HS-27A (cell line): ENCODE results near the gene FAXC.
"Not testable (repeated sequence)": the region's sequence is repeated elsewhere in the genome, so short reads cannot be mapped to it uniquely, and the experiment has no call there.

Experiments
- DNase-seq: peaks from one replicate; pipeline ENCODE4 v3.0.0-alpha.2; 2012; ENCODE audit warnings: low read depth, missing footprints

Gene FAXC

DNA sequence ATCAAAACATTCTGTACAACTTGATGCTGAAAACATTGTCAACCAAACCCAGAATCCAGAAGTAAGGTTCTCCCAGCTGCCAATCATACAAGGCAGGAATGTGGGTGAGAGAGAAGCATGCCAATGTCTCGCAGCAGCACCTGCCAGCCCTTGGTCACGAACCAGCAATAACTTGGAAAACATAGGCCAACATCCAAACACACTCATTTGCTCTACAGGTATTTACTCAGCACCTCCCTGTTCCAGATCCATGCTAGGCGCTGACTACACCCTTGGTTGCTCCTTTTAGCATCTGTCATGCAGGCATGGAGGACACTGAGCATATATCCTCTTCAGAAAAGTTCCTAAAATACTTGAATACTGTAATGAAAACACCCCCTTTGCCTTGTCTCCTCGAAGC lies 63.6 kb downstream of the FAXC start:
- DNase-seq: no peak

GRCh38 chr6:99282479-99283062 lies 66.9 kb downstream of the FAXC start:
- no peak for DNase-seq

- DNase-seq: no peak
Observed at GRCh38 chr6:99276747-99277146, 72.7 kb downstream of the FAXC start.

DNA sequence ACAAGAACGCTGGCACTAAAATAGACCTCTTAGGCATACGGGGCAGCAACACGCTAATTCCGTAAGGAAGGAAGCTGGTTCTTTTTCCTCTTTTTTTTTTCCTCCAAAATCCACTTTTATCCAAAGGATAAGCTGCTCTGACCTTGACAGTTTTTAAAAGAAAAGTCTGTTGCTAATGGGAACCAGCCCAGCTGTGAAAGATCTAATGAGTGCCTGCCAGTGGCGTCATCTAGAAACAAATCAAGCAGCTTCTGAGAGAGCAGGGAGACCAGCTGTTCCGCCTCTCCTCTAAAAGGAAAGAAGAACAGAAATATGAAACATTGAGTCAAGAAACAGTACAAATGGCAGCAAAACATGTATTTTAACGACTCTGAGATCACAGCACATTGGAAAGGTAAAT lies 78.6 kb downstream of the FAXC start:
- DNase-seq: no peak

DNA sequence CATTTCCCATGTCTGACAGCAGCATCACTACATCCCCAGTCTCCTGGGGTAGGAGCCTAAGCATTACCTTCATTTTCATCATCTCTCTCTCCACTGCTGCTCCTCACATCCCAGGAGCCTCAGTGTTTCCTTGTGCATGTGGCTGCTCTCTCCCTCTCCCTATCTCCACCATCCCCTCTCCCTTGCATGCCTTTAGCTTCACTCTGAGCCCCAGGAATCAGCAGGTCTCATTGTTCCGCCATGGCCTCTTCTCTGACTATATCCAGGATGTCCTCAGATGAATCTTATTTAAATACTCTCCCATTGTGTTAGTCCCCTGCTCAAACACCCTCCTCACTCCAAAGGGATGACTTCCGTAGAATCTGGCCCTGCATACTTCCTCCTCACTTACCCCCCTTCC lies 79.4 kb downstream of the FAXC start:
- DNase-seq: no peak

- no peak for DNase-seq
Observed at GRCh38 chr6:99269207-99269606, 80.3 kb downstream of the FAXC start.

DNA sequence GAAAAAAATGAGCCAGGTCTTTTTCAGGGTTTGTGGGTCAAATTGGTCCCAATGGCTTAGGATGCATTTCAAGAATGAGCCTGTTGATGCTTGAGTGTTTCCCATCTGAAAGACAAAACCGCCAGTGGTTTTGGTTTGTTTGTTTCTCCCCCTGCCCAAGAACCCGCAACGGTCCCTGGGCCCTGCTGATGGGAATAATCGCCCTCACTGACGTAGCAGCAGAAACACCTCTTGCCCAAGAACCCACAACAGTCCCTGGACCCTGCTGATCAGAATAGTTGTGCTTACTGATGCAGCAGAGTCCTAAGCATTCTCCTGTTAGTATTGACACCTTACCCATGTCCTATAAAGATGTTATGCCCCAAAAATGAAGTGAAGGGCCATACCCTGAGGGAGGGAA lies 82.5 kb downstream of the FAXC start:
- DNase-seq: not testable (repeated sequence)

DNA sequence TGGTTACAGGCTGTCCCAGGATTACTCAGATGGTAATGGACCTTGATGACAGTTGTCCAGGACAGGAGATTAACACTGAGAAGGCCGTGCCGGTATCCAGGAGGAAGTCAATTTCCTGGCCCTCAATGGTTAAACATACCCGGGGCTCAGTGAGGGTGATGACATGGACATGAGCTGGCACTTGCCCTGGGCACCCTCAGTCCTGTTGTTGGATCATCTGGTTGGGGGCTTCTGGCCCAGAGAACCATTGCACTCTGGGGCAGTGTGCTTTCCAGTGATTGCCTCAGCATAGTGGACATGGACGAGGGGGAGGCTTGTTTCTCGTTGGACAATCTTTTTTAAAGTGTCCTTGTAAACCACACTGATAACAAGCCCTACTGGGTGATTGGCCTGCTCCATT lies 84.0 kb downstream of the FAXC start:
- DNase-seq: not testable (repeated sequence)

DNA sequence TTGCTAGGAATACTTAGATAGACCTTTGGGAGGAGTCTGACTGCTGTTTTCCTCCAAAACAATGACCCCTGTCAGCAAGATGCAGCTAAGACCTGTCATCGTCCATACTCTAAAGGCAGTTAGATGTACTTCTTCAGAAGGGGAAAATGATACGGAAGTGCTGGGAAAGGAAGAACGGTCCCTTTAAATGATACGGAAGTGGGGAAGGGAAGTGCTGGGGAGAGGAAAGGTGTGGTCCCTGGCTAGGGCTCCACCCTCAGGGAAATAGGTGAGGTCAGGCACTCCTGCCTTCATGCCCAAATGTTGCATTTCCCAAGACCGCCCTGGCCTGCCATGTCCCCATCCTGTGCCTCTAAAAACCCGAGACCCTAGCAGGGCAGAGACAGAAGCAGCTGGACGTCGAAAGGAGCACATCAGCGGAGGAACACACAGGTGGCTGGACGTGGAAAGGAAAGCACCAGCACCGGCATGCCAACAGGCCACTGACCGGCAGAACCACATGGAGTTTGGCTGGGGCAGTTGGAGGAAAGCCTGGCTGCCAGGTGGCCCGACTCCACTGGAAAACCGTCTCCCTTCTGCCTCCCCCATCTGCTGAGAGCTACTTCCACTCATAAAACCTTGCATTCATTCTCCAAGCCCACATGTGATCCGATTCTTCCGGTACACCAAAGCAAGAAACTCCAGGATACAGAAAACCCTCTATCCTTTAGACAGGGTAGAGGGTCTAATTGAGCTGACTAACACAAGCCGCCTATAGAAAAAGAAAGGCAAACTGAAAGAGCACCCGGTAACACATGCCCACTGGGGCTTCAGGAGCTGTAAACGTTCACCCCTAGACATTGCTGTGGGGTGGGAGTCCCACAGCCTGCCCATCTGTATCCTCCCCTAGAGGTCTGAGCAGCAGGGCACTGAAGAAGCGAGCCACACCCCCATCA lies 94.6 kb downstream of the FAXC start:
- DNase-seq: no peak

GRCh38 chr6:99253271-99253670 lies 96.2 kb downstream of the FAXC start:
- DNase-seq: no peak

- no peak for DNase-seq
Observed at GRCh38 chr6:99252421-99252820, 97.1 kb downstream of the FAXC start.

DNA sequence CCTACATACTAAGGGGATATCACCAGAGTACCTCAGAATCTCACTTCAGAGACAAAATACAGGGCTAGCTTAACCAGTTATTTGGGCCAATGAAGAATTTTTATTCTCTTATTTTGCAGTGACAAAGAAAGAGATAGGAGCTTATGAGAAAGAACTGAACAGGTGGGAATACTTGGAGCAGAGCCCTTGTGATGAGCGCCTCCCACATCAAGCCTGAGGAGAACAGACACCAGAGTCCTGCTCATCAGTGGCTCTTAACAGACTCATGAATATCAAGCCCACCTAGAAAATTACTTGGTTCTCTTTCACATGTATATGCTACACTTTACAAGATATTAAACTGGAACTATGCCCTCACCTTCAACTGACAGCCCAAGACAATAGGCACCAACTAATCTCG lies 99.0 kb downstream of the FAXC start:
- DNase-seq: no peak

DNA sequence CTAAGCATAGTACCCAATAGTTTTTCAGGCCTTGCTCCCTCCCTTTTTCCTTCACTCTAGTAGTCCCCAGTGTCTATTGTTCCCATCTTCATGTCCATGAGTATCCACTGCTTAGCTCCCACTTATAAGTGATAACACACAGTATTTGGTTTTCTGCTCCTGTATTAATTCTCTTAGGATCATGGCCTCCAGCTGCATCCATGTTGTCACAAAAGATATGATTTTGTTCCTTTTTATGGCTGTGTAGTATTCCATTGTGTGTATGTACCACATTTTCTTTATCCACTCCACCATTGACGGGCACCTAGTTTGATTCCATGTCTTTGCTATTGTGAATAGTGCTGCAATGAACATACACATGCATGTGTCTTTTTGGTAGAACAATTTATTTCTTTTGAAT lies 102.9 kb downstream of the FAXC start:
- no peak for DNase-seq

- DNase-seq: no peak
Observed at GRCh38 chr6:99241905-99242534, 107.5 kb downstream of the FAXC start.

DNA sequence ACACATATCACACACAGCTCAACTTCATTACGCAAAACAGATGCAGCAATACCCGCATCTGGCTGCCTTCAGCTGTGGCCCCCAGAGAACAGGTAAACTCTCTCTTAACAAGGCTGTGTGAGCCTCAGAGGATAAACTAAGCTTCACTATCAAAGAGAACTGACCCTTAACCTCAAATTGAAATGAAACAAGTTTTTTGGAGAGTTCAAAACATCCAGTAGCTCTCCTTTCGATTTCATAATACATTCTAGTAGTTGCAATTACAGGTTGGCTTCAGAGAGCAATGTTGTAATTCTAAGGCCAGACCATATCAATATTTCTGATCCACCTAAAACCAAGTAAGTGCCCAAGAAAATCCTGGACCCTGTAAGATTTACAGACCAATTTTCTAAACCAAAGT lies 113.5 kb downstream of the FAXC start:
- no peak for DNase-seq

- no peak for DNase-seq
Observed at GRCh38 chr6:99233219-99233618, 116.3 kb downstream of the FAXC start.

GRCh38 chr6:99232056-99232455 lies 117.4 kb downstream of the FAXC start:
- no peak for DNase-seq

DNA sequence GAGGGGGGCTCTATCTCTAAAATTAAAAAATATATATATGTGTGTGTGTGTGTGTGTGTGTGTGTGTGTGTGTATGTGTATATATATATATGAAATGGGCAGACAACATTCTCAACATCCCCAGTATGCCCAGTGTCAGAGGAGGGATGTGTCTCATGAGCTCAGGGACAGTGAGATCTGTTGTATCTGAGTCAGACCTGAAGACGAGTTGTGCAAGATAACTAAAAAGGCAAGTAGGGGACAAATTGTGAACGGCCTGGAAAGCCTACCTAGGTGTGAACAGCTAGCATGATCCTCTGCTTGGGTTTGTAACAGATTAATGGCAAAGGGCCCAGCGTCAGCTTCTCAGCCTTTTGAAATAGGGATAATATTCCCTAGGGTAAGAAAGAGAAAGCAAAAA lies 124.3 kb downstream of the FAXC start:
- no peak for DNase-seq
